ENCODE results near the gene SLC35D2.
"Not testable (repeated sequence)": the region's sequence is repeated elsewhere in the genome, so short reads cannot be mapped to it uniquely, and the experiment has no call there.

Gene SLC35D2

GRCh38 chr9:96360976-96361375 is 22.5 kb downstream of the SLC35D2 start:
- DNase-seq (ENCODE audit: low read depth), result no peak

- DNase-seq (ENCODE audit: low read depth), result not testable (repeated sequence)
Observed at GRCh38 chr9:96360523-96360922, 23.0 kb downstream of the SLC35D2 start.

GRCh38 chr9:96350866-96351265 is 32.6 kb downstream of the SLC35D2 start:
- DNase-seq (ENCODE audit: low read depth), result no peak

- no peak for DNase-seq (ENCODE audit: low read depth)
Observed at GRCh38 chr9:96348261-96348660, 35.2 kb downstream of the SLC35D2 start.

DNA sequence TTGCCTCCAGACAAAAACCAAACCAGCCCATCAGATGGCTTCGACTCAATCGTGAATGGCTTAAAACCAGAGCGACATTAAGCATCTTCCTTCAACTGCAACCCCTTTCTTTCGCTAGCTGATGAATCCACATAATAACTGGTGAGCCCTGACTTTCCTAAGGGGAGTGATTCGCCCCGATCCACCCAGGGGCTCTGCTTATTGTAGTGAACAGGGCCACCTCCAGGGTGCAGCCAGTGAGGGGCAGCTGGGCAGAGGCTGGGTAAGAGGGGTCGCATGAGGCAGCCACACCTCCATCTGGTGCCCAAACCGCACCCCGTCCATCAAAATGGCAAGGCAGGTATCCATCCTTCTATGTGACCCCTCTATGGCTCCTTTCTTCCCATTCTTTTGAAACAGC is 38.0 kb downstream of the SLC35D2 start:
- no peak for DNase-seq (ENCODE audit: low read depth)

DNA sequence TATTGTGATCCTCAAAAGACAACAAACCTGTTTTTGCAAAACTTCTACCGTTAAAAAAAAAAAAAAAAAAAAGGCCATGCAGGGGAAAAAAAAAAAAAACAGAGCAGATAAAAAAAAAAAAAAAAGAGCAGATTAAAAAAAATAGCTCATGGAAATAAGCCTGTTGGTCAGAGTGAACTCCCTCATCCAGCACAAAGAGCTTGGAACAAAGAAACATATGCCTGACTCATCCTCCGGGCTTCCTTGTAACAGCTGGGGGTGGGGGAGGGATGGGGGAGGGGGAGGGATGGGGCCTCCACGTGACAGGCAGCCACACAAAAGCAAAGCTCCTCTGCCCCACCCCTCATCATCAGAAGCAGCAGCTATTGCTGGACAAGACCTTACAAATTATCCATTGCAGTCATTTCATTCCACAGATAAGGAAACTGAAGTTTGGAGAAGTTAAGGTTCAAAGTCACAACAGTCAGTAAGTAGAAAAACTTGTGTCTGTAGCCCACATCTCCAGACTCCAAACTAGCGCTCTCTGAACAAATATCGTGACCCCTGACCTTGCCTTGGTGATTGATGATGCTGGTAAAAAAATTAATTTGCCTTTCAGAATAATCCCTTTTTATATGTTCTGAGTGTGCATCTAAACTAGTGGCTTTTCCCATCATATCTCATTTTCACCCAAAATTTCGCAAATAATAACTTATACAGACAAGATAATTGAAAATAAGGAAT is 38.9 kb downstream of the SLC35D2 start:
- no peak for DNase-seq (ENCODE audit: low read depth)

DNA sequence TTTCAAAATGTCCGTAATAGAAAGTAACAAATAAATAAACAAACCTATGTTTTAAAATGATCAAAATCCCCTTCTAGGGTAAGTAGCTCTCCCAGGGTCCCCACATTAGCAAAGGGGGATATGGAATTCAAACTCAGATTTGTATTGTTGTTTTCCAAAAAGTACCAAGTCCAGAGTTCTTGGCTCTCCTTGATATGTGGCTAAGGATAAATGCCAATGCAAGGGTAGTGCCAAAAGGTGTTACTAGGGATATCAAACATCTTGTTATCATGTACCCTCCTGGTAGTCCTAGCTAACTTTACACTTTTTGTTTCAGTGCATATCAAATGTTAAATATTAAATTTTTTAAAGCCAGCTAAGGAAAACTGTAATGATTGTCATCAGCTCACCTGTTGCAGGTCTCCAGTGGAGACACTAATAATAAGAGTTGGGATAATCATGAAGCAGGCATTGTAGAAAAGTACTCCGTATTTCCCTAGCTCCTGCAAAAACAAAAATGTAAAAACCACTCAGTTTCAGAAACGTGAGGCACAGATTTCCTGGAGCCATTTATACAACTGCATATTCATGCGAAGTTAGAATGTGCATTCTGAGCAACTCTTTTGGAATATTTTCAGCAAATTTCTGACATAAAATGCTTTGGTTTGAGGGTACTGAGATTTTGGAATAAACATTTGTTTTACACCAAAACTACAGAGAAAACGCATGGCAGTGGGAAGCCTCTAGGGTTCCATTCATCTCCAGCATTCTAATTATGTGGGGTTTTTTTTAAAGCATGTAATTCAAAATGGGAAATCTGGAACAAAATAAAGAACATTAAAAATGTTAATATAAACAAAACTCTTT is 39.8 kb downstream of the SLC35D2 start:
- no peak for DNase-seq (ENCODE audit: low read depth)

GRCh38 chr9:96342571-96343245 is 40.8 kb downstream of the SLC35D2 start:
- DNase-seq (ENCODE audit: low read depth), result no peak

GRCh38 chr9:96340707-96341106 is 42.8 kb downstream of the SLC35D2 start:
- no peak for DNase-seq (ENCODE audit: low read depth)

DNA sequence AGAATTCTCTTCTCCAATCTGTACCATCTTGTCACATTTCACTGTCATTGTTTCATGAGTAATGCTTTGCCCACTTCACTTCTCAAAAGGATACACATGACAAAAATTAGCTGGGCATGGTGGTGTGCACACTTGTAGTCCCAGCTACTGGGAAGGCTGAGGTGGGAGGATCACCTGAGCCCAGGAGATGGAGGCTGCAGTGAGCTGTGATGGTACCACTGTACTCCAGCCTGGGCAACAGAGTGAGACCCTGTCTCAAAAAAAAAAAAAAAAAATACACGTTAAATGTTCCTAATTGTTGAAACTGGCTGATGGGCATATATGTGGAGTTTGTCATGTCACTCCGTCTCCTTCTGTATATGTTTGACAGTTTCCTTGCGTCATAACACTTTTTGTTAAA is 45.2 kb downstream of the SLC35D2 start:
- DNase-seq (ENCODE audit: low read depth), result no peak

- no peak for DNase-seq (ENCODE audit: low read depth)
Observed at GRCh38 chr9:96333958-96334357, 49.6 kb downstream of the SLC35D2 start.

GRCh38 chr9:96331236-96331947 is 52.1 kb downstream of the SLC35D2 start:
- no peak for DNase-seq (ENCODE audit: low read depth)

GRCh38 chr9:96327694-96328352 is 55.7 kb downstream of the SLC35D2 start:
- no peak for DNase-seq (ENCODE audit: low read depth)

DNA sequence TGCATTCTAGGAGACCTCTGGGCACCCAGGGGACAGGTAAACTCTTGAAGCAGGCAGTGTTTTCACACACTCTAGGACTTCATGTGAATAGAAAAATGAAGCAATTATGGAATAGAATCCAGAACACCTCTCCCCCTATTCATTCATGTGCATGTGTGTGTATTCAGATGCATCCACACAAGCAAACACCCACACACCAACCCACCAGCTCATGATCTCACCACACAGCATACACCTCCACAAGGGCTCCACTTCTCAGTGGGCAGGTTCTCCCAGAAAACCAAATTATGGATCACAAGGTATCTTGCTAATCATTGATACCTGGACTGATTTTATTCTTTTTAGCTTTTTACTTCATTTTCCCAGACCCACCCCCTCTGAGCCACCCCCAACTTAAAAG is 60.3 kb downstream of the SLC35D2 start:
- DNase-seq (ENCODE audit: low read depth), result no peak

GRCh38 chr9:96322736-96323135 is 60.8 kb downstream of the SLC35D2 start:
- DNase-seq (ENCODE audit: low read depth), result not testable (repeated sequence)

- DNase-seq (ENCODE audit: low read depth), result not testable (repeated sequence)
Observed at GRCh38 chr9:96322210-96322609, 61.3 kb downstream of the SLC35D2 start.

GRCh38 chr9:96321515-96321914 is 62.0 kb downstream of the SLC35D2 start:
- no peak for DNase-seq (ENCODE audit: low read depth)

DNA sequence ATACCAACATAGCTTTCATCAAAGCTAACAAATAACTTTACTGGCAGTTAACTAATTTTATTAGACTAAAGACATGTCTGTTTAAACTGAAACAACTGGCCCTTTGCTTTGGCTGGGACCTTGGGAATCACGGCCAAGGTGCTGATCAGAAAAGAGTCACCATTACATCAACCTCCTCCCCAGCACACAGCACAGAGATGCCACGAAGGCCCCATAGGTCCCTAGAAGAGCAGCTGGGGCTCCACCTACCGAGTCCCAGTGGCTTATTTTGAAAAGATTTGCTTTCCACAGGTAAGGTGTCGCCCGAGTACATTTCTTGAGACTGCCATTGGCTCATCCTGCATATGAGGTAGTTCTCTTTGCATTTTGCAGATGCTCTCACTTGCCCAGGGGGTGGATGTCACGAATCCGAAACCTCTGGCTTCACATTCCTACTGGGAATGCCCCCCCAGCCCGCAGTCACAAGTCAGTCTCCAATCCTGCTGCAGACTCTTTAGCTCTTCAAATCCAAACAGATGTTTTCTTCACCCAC is 62.7 kb downstream of the SLC35D2 start:
- DNase-seq (ENCODE audit: low read depth), result no peak

- DNase-seq (ENCODE audit: low read depth), result no peak
Observed at GRCh38 chr9:96318921-96319565, 64.5 kb downstream of the SLC35D2 start.

DNA sequence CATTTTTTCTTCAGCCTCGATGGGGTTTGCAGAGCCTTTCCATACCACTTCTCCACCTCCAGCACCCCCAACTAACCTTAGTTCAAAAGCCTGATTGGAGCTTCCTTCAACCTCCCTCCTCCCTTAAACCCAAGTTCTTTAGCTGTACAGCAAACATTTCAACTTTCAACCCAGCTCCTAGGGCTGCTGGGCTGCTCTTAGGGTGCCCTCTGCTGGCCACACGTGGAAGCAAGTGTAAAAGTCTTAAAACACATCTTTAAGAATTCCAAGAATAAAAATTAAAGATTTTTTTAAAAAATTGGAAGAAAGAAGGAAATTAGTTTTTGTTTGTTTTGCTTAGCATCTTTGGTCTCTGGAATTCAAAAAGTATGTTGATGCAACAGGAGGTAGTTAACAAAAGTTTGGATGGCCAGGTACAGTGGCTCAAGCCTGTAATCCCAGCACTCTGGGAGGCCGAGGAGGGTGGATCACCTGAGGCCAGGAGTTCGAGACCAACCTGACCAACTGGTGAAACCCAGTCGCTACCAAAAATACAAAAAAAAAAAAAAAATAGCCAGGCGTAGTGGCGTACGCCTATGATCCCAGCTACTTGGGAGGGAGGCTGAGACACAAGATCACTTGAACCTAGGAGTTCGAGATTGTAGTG is 66.1 kb downstream of the SLC35D2 start:
- DNase-seq (ENCODE audit: low read depth), result no peak
